CD4-positive, alpha-beta T cell (primary cell): ENCODE measurements around the gene FUS. TPM values are rescaled to one million over a fixed set of nuclear protein-coding genes. Genes with fewer than 3 reads are reported as not detected.
A peak's percentile ranks its signal among the peaks of the same experiment; 100 is the strongest.

Source experiments
- ATAC-seq: fragments of 200-7000 bp; cut with Tn5 transposase; one replicate; pipeline ENCODE4 v1.10.0; 2022; ENCODE audit warnings: mild to moderate bottlenecking; ENCODE audit not compliant: poor library complexity
- CTCF ChIA-PET: fragments of 350-600 bp; sonication (Branson Sonifier 250); formaldehyde crosslinking; loops from one replicate; lab custom pipeline; 2021; ENCODE audit warnings: antibody characterized with exemption, inconsistent platforms; lab: Charles Lee
- POLR2A ChIA-PET: fragments of 350-600 bp; sonication (Branson Sonifier 250); formaldehyde crosslinking; loops from one replicate; lab custom pipeline; 2021; ENCODE audit warnings: antibody characterized with exemption, inconsistent platforms; lab: Charles Lee
- DNase-seq, 14 experiments: peaks; one replicate each; pipeline ENCODE4 v3.0.0-alpha.2; 2013 to 2020; ENCODE audit warnings: mixed read lengths in 2 of 14
- H3K27ac ChIP-seq, 2 donors: one replicate each; pipeline versions ENCODE4 v1.5.1 to v1.7.0; 2013; ENCODE audit warnings: low read length in 2 of 2, low read depth in 1 of 2, mild to moderate bottlenecking in 1 of 2
- H3K27me3 ChIP-seq, 2 experiments: 1 replicate in 1 of 2; 2 replicates in 1 of 2; pipeline versions ENCODE4 v1.6.1 to v1.7.0; 2013; ENCODE audit warnings: low read length in 2 of 2, control low read depth in 1 of 2, mild to moderate bottlenecking in 1 of 2, moderate library complexity in 1 of 2; ENCODE audit not compliant: insufficient read depth in 2 of 2, control insufficient read depth in 1 of 2
- H3K36me3 ChIP-seq: one replicate; pipeline ENCODE4 v1.6.1; 2013; ENCODE audit warnings: low read length, control low read depth; ENCODE audit not compliant: insufficient read depth
- H3K4me1 ChIP-seq: one replicate; pipeline ENCODE4 v1.6.1; 2013; ENCODE audit warnings: low read length, control low read depth; ENCODE audit not compliant: insufficient read depth
- H3K4me3 ChIP-seq: one replicate; pipeline ENCODE4 v1.5.1; 2013; ENCODE audit warnings: mild to moderate bottlenecking, low read length, moderate library complexity
- H3K9me3 ChIP-seq, 2 experiments: 1 replicate in 1 of 2; 2 replicates in 1 of 2; pipeline versions ENCODE4 v1.6.1 to v1.7.0; 2013; ENCODE audit warnings: low read length in 2 of 2, mild to moderate bottlenecking in 2 of 2, control low read depth in 1 of 2, moderate library complexity in 1 of 2; ENCODE audit not compliant: control insufficient read depth in 1 of 2, insufficient read depth in 1 of 2
- H3K27ac Mint-ChIP-seq: one replicate; pipeline ENCODE4 v1.8.0; 2020; ENCODE audit warnings: mixed read lengths
- H3K27me3 Mint-ChIP-seq: one replicate; pipeline ENCODE4 v1.8.0; 2021; ENCODE audit warnings: mixed read lengths
- H3K36me3 Mint-ChIP-seq: one replicate; pipeline ENCODE4 v1.8.0; 2021; ENCODE audit warnings: low read depth, mixed read lengths
- H3K4me1 Mint-ChIP-seq: one replicate; pipeline ENCODE4 v1.8.0; 2021; ENCODE audit warnings: low read depth, mixed read lengths
- H3K4me3 Mint-ChIP-seq: one replicate; pipeline ENCODE4 v1.8.0; 2020; ENCODE audit warnings: mild to moderate bottlenecking, mixed read lengths
- H3K9me3 Mint-ChIP-seq: one replicate; pipeline ENCODE4 v1.8.0; 2020; ENCODE audit warnings: mixed read lengths
- intact Hi-C, 2 experiments: fragments of 100-400 bp; cut with DNase I in 1 of 2; cut with micrococcal nuclease in 1 of 2; formaldehyde crosslinking; loops; one replicate each; pipeline versions ENCODE4 v1.15.1 to v1.9.0; 2023 to 2025; cut with DNase I, micrococcal nuclease
- total RNA-seq, 174 experiments: library from RNA in 2 of 174; stranded (reverse) in 2 of 174; gene quantifications; one replicate each; pipeline ENCODE4 v1.2.3 and lab custom pipeline; 2021 to 2026
- TF ChIP-seq, protein P1 (sequence below): fragments of 200-600 bp; IDR thresholded peaks from one replicate; pipeline ENCODE4 v1.8.0; 2022; ENCODE audit warnings: antibody characterized with exemption, mild to moderate bottlenecking

Gene FUS
- total RNA-seq, 2 experiments from 2014 or later = 699 to 733 TPM

DNA sequence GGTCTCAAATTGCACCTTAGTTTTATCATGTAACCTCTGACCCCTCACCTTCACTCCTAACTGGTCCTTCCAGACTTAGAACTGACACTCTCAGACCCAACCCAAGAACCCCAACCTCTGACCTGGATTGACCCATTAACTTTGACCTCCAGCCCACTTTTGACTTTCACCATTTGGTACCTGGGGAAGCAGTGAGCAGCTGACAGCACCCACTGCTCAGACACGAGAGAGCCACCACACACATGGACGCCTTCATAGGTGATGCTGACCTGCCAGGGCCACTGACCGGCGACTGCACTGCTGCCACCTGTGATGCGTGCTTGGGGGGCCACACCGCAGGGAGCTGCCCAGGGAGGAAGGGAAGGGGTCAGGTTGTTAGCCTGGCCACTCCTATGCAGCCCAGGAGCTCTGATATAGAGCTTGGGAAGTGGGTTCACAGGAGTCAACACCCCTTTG lies 46.9 kb upstream of the FUS start:
- no peaks in the 10 kb centered on the region for H3K9me3 Mint-ChIP-seq
- TF ChIP-seq, protein P1, sequence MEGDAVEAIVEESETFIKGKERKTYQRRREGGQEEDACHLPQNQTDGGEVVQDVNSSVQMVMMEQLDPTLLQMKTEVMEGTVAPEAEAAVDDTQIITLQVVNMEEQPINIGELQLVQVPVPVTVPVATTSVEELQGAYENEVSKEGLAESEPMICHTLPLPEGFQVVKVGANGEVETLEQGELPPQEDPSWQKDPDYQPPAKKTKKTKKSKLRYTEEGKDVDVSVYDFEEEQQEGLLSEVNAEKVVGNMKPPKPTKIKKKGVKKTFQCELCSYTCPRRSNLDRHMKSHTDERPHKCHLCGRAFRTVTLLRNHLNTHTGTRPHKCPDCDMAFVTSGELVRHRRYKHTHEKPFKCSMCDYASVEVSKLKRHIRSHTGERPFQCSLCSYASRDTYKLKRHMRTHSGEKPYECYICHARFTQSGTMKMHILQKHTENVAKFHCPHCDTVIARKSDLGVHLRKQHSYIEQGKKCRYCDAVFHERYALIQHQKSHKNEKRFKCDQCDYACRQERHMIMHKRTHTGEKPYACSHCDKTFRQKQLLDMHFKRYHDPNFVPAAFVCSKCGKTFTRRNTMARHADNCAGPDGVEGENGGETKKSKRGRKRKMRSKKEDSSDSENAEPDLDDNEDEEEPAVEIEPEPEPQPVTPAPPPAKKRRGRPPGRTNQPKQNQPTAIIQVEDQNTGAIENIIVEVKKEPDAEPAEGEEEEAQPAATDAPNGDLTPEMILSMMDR = no peak
- intact Hi-C loops = no loop called here
- no peaks in the 10 kb centered on the region for H3K27me3 ChIP-seq
- DNase-seq (no peak), ATAC-seq (no peak)
- H3K36me3 ChIP-seq = peaks cover 41% of the 10 kb centered on the region
- no peak overlapping the region for H3K4me3 Mint-ChIP-seq
- H3K4me1 Mint-ChIP-seq = no peaks in the 10 kb centered on the region
- CTCF ChIA-PET = no interaction called here
- H3K4me1 ChIP-seq = peaks cover 13% of the 10 kb centered on the region
- no peak overlapping the region for H3K4me3 ChIP-seq
- no peak overlapping the region for H3K27ac ChIP-seq
- H3K9me3 ChIP-seq = no peaks in the 10 kb centered on the region
- peaks cover 45% of the 10 kb centered on the region for H3K36me3 Mint-ChIP-seq
- H3K27me3 Mint-ChIP-seq = no peaks in the 10 kb centered on the region
- H3K27ac Mint-ChIP-seq = peak overlapping the region; percentile 44
- POLR2A ChIA-PET = interaction anchor here (0.8 kb wide), 1 partner anchor 9 kb away, joined by 5 read pairs; no protein-coding TSS in a partner anchor

DNA sequence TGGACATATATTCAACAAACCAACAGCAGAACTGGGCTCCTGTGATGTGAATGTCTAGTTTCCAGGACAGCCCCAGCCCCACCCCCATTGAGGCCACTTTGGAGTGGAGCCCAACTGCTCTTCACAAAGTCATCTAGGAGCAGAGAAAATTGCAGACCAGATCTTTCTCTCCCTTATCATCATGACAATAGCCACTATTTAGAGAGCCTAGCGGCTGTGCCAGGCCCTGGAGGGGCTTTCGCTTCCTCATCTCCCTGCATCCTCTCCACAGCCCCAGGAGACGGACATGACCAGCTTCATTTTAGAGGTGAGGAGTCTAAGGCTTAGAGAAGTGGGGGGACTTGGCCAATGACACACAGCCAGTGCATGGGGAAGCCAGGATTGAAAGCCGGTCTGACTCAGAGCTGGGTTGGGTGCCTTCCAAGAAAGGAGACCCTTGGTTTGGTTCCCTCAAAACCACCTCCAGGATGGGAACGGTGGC lies 45.8 kb upstream of the FUS start:
- Histone ChIP-seq H3K4me3 (no peak overlapping the region), H3K9me3 (no peaks in the 10 kb centered on the region), H3K27ac (no peak overlapping the region), H3K4me1 (peaks cover 5% of the 10 kb centered on the region), H3K36me3 (peaks cover 31% of the 10 kb centered on the region), H3K27me3 (no peaks in the 10 kb centered on the region)
- H3K9me3 Mint-ChIP-seq = no peaks in the 10 kb centered on the region
- intact Hi-C loops = no loop called here
- no peaks in the 10 kb centered on the region for H3K4me1 Mint-ChIP-seq
- DNase-seq = peak in 2 of 14 experiments; percentile 52 to 57
- CTCF ChIA-PET = no interaction called here
- TF ChIP-seq, protein P1 = no peak
- H3K36me3 Mint-ChIP-seq = peaks cover 35% of the 10 kb centered on the region
- POLR2A ChIA-PET = interaction anchor here (3.0 kb wide), 1 partner anchor 17 kb away, joined by 11 read pairs; the partner anchor contains the start of gene KAT8
- ATAC-seq = no peak
- H3K4me3 Mint-ChIP-seq = no peak overlapping the region
- no peaks in the 10 kb centered on the region for H3K27me3 Mint-ChIP-seq
- H3K27ac Mint-ChIP-seq = no peak overlapping the region

DNA sequence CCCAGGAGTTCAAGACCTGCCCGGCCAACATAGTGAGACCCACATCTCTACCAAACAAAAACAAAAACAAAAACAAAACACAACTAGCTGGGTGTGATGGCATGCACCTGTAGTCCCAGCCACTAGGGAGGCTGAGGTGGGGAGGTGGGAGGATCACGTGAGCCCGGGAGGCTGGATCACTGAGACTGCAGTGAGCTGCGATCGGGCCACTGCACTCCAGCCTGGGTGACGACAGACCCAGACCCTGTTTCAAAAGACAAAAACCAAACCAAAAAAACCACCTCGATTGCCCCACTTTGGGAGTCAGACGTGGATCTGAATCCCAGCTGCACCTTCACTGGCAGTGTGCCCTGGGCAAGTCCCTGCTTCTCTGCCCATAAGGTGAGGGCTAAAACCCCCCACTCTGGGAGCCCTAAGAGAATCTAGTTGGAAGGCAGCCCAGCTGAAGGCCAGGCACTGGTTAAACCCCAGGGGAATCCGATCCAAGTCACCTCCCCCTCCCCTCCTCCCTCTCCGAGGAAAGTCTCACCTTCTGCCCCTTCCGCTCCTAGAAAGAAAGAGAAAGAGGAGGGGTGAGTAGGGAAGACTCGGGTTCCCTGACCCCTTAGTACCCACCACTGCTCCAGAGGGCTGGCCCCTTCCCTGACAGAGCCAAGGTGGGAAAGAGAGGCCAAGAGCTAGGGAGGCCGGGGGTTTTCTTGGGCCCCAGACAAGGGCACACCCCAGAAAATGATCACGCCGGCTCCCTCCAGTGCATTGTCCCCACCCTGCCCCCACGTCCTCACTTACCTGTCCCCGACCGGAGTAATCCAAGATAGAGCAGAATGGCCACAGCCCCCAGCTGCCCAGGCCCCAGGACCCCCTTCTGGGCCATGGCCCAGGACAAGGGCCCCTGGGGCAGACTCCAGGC lies 45.1 kb upstream of the FUS start:
- Histone ChIP-seq H3K27ac (no peak overlapping the region), H3K4me1 (no peaks in the 10 kb centered on the region), H3K9me3 (no peaks in the 10 kb centered on the region), H3K36me3 (peaks cover 23% of the 10 kb centered on the region), H3K4me3 (no peak overlapping the region), H3K27me3 (no peaks in the 10 kb centered on the region)
- POLR2A ChIA-PET = interaction anchor here (0.6 to 3.0 kb wide), 4 partner anchors 17 to 578 kb away, joined by 3 to 11 read pairs (median 6); partner anchors contain the start of genes FUS, KAT8, ZNF646 and ZNF668
- ATAC-seq (no peak), DNase-seq (no peak)
- TF ChIP-seq, protein P1 = no peak
- Mint-ChIP-seq H3K27me3 (no peaks in the 10 kb centered on the region), H3K27ac (no peak overlapping the region), H3K4me1 (no peaks in the 10 kb centered on the region), H3K36me3 (peaks cover 34% of the 10 kb centered on the region), H3K4me3 (no peak overlapping the region), H3K9me3 (no peaks in the 10 kb centered on the region)
- intact Hi-C loops = no loop called here
- CTCF ChIA-PET = no interaction called here
